Middle frontal gyrus (tissue), 1 donor: ENCODE measurements around the gene ZBTB48.
"Not testable (repeated sequence)": the region's sequence is repeated elsewhere in the genome, so short reads cannot be mapped to it uniquely, and the experiment has no call there.

ENCODE experiments used
- DNase-seq: peaks from one replicate; pipeline ENCODE4 v3.0.0-alpha.2; 2015; ENCODE audit warnings: low spot score; ENCODE audit errors: extremely low spot score

ZBTB48 gene

DNA sequence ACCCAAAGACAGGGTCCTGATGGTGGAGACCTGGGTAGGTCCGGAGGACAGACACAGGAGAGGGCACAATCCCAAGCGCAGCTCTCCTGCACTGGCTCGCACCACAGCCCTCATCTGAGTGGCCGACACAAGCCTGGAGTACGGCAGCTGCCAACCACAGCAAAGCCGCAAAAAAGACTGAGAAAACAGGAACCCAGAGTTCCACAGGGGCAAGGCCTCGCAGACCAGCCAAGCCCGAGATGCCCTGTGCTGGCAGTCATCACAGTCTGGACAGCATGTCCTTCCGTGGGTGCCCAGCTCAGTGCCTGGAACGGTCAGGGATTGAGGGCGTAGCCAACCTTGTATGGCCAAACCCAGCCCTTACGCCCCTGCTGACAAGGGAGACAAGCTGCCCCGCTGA is 11.4 kb downstream of the ZBTB48 start:
- DNase-seq = no peak

DNA sequence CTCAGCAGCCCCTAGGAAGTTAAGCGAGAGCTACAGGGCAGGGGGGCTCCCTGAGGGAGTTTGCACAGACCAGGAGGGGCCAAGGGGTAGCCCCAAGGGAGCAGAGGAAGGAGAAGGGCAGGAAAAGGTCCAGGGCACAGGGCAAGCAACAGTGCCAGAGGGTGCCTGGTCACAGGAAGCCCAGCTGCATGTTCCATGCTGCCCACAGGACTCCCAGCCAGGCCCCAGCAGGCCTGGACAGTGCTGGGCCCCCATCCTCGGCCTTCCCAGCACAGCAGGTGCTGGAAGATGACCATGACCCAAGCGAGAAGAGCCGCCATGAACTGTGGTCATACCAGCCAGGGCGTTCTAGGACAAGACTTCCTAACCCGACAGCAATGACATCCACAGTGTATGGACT is 11.8 kb downstream of the ZBTB48 start:
- no peak for DNase-seq

DNA sequence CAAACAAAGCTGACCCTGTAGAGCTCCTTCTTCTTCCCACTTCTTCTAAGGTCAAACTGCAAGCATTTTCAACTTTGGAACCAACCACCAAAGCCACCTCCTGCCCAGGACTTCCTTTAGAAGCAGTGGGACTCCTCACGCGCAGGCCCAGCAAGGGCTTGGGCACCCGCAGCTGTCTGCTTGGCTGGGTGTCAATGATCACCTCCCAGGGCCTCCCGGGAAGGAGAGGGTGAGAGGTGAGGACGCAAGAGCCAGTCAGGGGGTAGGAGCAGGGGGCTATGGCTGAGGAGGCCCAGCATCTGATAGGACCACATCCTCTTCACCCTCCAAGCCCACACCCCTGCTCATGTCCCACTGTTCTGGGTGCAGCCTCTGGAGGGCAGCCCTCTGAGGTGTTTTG is 12.6 kb downstream of the ZBTB48 start:
- DNase-seq = no peak

DNA sequence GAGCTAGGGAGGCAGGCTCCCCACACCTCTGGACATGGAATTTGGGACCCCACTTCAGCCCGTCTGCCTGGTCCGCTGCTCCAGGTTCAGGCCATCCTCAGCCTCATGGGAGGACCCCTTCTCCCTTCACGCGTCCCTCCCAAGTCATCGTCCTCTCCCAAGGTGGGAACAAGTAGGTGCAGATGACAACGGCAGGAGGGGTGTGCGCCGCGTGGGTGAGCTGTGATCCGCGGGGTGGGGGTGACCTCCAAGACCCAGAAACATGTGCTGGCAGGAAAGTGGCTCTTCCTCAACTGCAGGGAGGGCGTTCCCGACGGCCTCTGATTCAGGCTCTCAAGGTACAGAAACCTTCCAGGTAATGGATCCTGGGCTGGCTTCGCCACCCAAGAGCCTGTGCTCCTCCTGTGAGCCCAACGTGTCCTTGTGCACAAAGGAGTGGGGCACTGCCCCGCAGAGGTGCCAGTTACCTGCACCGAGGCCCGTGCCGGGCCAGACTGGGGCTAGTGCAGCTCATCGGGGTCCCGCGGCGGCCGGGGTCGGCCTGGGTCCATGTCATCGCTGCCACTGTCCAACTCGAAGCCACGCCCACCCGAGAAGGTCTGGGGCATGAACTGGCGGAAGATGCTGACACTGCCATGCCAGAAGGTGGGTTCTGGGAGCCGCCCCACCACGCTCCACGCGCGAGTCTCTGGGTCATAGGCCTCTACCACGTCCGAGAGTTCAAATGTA is 13.2 kb downstream of the ZBTB48 start:
- DNase-seq = no peak

DNA sequence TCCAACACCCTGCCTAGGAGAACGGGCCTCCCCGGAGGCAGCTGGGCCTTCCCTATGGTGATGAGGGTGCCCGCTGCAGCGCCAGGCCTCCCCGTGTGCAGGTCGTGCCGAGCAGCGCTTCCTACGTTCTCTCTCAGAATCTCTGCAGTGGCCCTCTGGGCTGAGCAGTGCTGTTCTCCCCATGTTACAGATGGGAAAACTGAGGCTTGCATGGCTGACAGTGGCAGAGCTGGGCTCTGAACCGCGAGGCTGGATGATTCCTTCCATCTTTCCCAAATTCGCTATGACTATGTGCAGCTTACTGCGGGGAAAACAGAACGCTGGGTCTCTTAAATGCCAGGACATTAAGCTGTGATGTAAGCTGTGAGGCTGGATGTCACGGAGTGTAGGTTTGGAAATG is 14.0 kb downstream of the ZBTB48 start:
- DNase-seq = no peak

DNA sequence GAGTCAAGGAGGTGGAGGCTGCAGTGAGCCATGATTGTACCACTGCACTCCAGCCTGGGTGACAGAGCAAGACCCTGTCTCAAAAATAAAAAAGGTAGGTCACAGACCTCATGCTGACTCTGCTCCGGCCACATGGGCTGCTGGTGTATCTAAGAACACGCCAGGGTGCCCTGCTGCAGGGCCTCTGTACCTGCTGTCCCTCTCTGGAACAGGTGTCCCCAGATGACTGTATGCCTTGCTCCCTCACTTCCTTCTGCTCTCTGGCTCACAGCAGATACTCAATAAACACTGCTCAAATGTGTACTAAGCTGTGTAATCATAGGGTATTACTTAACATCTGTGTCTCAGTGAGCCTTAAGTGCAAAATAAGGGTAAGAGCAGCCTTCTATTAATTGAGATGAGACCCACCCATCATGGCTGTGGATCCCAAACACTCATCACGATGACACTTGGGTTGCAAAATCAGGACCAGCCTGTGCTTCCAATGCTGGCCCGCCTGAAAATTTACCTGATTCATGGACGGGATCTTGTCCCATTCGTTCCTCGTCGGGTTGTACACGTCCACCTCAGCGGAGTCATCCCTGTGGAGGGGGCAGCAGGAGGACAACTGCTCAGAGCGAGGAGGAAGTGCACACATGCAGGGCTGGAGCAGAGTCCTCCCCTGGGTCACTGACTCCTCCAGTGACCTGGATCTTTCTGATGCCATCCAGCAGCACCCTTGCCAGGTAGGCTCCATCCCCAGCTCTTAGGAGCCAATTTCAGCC is 15.4 kb downstream of the ZBTB48 start:
- no peak for DNase-seq

DNA sequence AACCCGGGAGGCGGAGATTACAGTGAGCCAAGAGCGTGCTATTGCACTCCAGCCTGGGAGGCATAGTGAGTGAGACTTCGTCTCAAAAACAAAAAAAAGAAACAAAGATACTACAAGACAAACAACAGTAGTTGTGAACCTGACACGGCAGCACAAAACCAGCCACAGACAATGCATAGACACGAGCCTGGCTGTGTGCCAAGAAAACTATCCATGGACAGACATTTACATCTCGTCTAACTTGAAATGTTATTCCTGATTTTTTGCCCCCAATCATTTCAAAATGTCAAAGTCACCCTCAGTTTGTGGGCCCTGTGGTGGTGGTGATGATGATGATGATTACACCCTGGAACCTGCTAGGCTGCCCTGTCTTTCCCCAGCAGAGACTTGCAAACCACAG is 16.6 kb downstream of the ZBTB48 start:
- no peak for DNase-seq

DNA sequence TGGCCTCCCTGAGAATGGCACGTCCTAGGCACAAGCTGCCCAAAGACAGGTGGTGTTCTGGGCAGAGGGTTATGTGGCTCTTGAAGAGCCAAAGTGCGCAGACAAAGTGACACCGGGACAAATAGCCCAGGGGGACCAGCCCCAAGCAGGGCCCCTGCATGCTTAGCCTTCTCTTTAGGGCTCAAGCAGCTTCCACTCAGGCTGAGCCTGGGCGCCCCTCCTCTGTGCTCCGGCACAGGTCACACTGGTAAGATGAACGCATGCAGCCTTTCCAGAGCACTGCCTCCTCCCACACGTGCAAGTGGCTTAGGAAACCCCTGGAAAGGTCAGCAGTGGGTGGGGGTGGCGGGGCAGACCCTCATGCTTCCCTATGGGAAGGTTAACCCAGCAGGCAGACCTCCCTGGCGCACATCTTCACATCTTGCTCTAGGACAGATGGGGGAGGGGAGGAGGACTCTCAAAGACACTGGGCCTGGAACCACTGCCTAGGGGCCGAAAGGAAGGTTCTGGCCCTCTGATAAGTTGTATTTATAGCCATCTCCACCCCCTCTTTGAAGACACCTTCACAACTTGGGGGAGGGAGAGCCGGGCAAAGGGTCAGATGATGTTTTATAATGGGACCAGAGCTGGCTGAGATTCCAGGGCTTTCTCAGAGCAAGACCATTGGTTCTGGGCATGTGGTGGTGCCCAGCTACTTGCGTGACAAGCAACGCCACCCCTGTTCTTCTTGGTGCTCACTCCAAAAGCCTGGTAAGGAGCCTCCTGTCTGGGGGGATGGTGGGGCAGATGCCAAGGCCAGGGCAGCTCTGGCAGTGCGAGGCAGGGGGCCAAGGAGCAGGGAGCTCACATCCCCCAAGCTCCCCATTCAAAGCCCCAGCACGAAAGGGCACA is 17.3 kb downstream of the ZBTB48 start:
- DNase-seq = no peak

DNA sequence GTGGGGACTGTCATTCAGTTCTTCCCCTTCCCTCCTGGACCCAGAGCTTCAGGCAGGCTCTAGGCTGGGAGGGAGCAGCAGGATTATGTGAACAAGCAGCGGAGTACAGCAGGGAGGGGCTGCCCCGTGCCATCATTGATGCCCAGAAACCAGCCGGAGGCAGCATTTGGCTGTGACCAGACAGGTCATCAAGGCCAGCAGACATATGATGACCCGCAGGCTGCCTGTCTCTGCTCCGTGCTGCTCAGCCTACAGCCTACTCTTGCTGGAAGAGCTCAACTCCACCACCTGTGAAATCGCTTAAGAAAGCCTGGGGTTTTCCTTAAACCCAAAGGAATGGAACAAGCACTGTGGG is 18.0 kb downstream of the ZBTB48 start:
- no peak for DNase-seq

DNA sequence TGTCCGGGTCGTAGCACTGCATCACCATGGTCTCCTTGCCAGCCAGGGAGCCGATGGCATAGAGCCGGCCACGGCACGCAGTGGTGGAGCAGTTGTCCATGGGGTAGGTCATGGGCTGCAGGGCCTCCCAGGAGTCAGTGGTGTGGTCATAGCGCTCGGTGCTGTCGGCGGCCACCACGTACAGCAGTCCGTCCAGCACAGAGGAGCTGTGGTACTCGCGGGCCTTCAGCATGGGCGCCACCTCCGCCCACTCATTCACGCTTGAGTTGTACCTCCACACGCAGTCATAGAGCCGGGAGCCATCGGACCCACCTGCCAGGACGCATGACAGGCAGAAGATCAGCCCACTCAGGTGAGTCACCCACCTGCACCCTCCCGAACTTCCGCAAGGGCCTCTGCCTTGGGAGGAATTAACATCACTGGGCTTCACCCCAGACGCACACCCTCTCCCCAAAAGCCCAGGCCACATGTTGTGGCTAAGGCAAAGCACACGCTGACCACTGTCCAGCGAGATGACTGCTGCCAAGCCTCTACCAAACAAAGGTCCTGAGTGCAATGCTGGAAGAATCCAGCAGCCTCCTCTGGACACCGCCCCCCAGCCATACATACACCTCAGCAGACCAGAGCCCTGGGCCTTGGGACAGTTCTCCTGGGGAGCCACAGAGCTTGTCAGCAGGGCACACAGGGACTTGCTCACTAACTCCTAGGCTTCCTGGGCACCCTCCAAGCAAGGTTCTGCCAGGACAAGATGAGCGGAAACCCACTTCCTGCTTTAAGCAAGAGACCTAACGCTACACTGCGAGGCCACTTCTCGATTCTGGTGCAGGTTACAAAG is 19.6 kb downstream of the ZBTB48 start:
- DNase-seq = no peak

DNA sequence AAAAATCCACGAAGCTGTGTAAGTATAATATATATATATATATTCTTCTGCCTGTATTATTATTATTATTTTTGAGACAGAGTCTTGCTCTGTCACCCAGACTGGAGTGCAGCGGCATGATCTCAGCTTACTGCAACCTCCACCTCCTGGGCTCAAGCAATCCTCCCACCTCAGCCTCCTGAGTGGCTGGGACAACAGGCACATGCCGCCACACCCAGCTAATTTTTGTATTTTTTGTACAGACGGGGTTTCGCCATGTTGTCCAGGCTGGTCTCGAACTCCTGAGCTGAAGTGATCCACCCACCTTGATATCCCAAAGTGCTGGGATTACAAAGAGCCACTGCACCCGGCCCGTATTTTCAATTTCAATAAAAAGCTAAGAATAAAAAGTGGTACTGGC is 20.2 kb downstream of the ZBTB48 start:
- DNase-seq = not testable (repeated sequence)

DNA sequence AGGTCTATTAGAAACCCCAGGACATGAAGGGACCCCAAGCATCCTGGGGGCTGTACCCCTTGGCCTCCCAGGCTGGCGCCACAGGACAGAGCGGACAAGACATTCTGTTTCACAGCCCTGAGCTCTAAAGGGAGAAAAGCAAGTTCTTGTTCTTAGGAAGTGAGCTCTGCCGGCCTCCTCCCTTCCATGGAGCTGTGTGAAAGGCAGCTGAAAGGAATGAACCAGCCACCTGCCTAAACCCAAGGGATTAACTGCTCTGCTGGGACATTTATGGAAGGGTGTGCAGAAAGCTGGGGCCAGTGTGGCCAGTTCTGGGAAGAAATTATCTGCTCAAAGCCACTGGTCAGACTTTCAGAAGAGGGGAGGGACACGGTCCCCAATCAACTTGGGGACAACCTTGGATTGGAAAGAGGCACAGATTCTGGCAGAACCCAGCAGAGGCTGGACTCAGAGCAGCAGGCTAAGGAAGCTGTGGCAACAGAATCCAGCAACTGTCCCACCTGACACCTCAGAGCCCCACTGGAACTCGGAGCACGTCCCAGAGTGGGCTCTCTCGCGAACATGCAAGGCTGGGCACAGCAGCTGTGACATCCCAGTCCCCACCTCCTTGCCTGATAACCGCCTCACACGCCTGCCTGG is 20.7 kb downstream of the ZBTB48 start:
- no peak for DNase-seq

DNA sequence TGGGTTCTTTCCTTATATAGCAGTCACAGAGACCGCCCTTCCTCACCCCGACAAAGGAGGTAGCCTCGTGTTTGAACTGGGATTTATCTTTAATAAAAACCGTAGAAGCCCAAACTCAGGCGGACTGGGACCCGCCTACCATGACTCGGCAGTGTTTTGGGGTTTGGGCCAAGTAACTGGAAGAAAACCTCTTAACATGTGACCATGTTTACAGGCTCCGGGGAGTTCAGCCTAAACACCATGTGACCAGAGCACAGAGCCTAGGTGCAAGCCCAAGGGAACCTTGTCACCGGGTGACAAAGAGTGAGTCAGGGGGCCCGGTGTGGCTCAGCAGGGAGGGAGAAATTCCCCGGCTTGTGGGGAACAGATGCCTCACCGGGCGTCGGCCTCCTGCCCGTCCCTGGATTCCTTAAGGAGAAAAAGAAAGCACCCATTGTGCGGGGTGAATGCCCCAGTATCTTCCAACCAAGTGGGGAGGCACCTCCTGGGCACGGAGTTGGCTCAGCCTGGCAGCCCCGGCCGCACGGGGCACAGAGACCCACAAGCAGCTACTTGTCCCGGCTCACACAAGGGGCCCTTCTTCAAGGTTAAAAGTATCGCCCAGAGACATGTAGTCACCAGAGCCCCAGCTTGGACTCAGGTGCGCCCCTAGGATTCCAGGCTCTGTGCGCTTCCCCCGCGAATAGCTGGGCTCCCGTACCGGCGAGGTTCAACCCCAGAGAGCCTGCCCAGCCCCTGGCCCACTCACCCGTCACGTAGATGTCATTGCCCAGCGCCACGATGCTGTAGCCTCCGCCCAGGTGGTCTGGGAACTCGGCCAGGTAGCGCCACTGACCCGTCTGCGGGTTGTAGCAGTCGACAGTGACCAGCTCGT is 21.5 kb downstream of the ZBTB48 start:
- no peak for DNase-seq

DNA sequence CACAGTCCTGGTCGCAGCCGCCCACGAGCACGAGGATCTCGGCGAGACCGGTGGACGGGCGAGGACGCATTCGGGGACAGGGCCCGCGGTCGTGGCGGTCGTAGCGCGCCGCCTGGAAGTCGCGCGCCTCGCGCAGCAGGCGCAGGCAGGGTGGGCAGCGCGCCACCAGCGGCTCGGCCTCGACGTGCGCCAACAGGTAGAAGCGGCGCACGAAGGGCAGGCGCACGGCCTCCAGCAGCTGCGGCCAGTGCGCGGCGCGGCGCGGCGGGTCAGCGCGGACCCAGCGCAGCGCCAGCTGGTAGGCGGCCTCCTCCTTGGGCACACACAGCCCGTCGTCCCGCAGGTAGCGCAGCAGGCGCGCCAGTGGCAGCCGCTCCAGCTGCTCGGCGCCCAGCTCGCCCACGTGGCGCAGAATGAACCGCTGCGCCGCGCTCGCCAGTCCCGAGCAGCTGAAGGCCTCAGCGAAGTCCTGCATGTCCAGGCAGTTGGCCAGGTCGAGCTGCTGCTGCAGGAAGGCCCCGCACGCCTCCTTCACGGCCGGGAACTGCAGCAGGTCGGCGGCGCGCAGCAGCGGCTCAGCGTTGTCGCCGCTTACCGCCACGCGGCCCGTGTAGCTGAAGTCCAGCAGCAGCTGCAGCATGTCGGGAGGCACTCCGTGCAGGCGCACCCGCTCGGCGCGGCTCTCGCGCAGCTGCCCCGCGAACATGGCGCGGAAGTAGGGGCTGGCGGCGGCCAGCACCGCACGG is 22.3 kb downstream of the ZBTB48 start:
- DNase-seq = no peak

DNA sequence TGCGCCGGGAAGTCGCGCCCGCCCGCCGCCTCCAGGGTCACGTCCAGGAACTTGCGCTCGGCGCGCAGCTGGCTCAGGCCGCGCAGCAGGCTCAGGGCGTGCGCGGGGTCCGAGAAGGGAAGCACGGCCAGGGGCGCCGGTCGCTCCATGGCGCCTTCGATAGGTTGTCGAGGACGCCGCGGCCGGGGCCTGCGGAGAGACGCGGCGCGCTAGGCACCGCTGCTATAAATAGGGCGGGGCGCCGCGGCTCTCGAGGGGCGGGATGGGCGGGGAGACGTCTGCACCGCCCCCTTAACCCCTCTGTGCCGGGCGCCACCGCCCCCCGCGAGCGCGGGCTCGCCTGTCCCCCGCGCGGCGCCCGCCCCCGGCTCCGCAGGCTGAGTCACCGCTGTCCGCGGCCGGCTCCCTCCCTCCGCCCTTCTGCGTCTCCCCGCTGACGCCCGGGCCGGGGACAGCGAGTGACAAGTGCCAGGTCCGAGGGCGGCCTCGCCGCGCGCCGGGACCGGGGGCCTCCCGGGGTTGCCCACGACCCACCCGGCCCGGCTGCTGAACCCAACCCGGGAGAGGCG is 23.0 kb downstream of the ZBTB48 start, which contains the start of gene KLHL21:
Gene KLHL21, minus strand, starts transcription at position 201 of the 569 bp plus-strand sequence. Its CDS starts 52 bp downstream, at position 149.
- peak; percentile 75 for DNase-seq

DNA sequence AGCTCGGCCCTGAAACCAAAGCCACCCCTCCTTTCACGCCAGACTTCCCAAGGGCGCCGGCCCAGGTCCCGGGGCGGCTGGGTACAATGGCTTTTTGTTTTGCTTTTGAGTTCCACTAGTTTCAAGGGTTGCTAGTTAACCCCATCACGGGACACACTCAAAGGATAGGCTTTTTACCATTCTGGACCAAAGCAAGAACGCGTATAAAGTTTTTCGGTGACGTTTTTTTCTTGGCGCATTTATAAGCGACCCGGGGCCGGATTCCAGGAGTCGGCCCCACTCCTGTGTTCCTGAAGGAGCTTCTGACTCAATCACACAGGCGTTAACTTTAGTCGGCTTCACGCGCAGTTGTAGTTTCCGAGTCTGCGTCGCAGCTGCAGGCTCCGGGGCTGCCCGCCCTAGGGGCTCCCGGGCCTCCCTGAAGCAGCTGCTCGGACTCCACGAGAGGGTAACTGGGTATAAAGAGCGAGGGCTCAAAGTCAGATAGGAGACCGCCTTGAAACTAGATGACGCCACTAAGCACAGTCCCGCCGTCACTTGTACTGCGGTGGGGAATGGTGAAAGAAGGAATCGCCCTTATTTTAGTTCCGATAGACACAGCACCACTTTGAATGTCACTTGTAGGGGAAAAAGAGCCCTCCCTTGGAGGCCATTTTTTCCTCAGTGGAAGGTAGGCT is 23.6 kb downstream of the ZBTB48 start:
- peak; percentile 58 for DNase-seq

DNA sequence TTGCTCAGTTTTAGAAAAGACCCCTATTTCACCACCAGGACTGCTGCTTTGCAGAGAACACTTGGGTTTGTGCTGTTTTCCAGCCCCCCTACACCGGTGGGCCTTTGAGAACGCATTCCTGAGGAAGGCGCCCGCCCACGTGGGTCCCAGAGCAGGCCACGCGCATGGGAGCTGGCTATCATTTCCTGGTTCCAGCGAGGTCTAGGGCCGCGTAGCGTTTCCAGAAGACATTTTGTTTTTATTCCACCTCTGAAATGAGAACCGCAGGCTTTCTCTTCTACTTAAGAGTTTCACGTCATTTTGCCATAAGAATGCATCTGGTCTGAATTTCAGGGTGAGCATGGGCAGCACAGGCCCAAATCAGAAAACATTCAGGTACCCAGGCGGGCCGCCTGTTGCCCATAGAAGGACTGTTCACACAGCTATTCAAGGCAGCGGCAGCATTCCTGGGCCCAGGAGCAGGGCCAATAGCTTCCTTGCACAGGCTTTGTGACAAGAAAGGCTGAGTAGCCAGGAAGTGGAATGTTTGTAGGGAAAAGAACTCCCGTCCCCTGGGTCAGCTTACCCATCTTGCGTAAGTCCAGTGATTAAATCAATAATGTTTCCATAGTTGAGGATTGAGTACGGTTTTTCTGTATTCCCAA is 24.2 kb downstream of the ZBTB48 start:
- DNase-seq = no peak
